IMR-90 (cell line): ENCODE results near the gene WIPF2. TPM values are rescaled to one million over a fixed set of nuclear protein-coding genes. Genes with fewer than 3 reads are reported as not detected.

Experiments
- ATAC-seq: fragments of 200-7000 bp; cut with Tn5 transposase; 2 replicates; pipeline ENCODE4 v1.9.1; 2020; ENCODE audit warnings: low read depth, mild to moderate bottlenecking, moderate library complexity
- BruUV-seq: library from RNA; stranded (reverse); fragments of 400-500 nt; replicated peaks from 2 replicates; lab custom pipeline; 2021; lab: Mats Ljungman, UMichigan
- CTCF ChIA-PET: fragments of 300-600 bp; formaldehyde crosslinking; extraction: SDS; loops from one replicate; lab custom pipeline; 2021; ENCODE audit warnings: antibody characterized with exemption; lab: Yijun Ruan, JAX
- POLR2A ChIA-PET: fragments of 300-600 bp; sonication (Branson Sonifier 250); formaldehyde crosslinking; loops from one replicate; lab custom pipeline; 2022; ENCODE audit warnings: antibody characterized with exemption; ENCODE audit not compliant: unreplicated experiment; lab: Charles Lee
- DNase-seq: peaks from one replicate; pipeline ENCODE4 v3.0.0; 2013
- H2AFZ ChIP-seq: replicated peaks from 2 replicates; pipeline ENCODE3; 2013; ENCODE audit warnings: low read length, mild to moderate bottlenecking; ENCODE audit not compliant: poor library complexity
- H2AK5ac ChIP-seq: 2 replicates; pipeline ENCODE4 v1.6.1; 2013; ENCODE audit warnings: low read depth, low read length, inconsistent platforms
- H2AK9ac ChIP-seq: replicated peaks from 2 replicates; pipeline ENCODE3; 2013; ENCODE audit warnings: mild to moderate bottlenecking, low read depth, low read length, moderate library complexity; ENCODE audit not compliant: poor library complexity
- H2BK120ac ChIP-seq: 2 replicates; pipeline ENCODE4 v1.6.1; 2013; ENCODE audit warnings: low read depth, low read length, inconsistent platforms
- H2BK15ac ChIP-seq: 3 replicates; pipeline ENCODE4 v1.6.1; 2013; ENCODE audit warnings: low read depth, low read length, inconsistent platforms
- H2BK20ac ChIP-seq: 2 replicates; pipeline ENCODE4 v1.6.1; 2013; ENCODE audit warnings: low read depth, mild to moderate bottlenecking, inconsistent platforms, low read length, moderate library complexity
- H2BK5ac ChIP-seq: 2 replicates; pipeline ENCODE4 v1.6.1; 2013; ENCODE audit warnings: mild to moderate bottlenecking, low read depth, low read length, inconsistent platforms; ENCODE audit not compliant: poor library complexity, severe bottlenecking
- H3K14ac ChIP-seq: replicated peaks from 2 replicates; pipeline ENCODE4 v1.6.1; 2013; ENCODE audit warnings: low read depth, low read length, inconsistent platforms
- H3K18ac ChIP-seq: 2 replicates; pipeline ENCODE4 v1.6.1; 2013; ENCODE audit warnings: low read depth, low read length, control low read depth
- H3K23ac ChIP-seq: 2 replicates; pipeline ENCODE4 v1.6.1; 2013; ENCODE audit warnings: low read depth, low read length, inconsistent platforms
- H3K27ac ChIP-seq: 2 replicates; pipeline ENCODE4 v1.5.1; 2013; ENCODE audit warnings: mild to moderate bottlenecking, control low read depth, low read length; ENCODE audit not compliant: insufficient read depth
- H3K27me3 ChIP-seq: 2 replicates; pipeline ENCODE4 v1.6.1; 2013; ENCODE audit warnings: low read length; ENCODE audit not compliant: control insufficient read depth, insufficient read depth
- H3K36me3 ChIP-seq: 2 replicates; pipeline ENCODE4 v1.6.1; 2013; ENCODE audit warnings: low read length, mixed read lengths; ENCODE audit not compliant: control insufficient read depth, insufficient read depth
- H3K4ac ChIP-seq: 2 replicates; pipeline ENCODE4 v1.6.1; 2013; ENCODE audit warnings: low read depth, low read length, inconsistent platforms
- H3K4me1 ChIP-seq: 2 replicates; pipeline ENCODE4 v1.6.1; 2013; ENCODE audit warnings: low read length, mixed read lengths; ENCODE audit not compliant: control insufficient read depth, insufficient read depth
- H3K4me2 ChIP-seq: 2 replicates; pipeline ENCODE4 v1.6.1; 2013; ENCODE audit warnings: low read depth, mild to moderate bottlenecking, control low read depth, low read length, moderate library complexity
- H3K4me3 ChIP-seq: 2 replicates; pipeline ENCODE4 v1.5.1; 2013; ENCODE audit warnings: low read depth, mild to moderate bottlenecking, control low read depth, low read length, moderate library complexity; ENCODE audit not compliant: insufficient read depth
- H3K56ac ChIP-seq: 2 replicates; pipeline ENCODE4 v1.6.1; 2013; ENCODE audit warnings: low read length, inconsistent platforms; ENCODE audit not compliant: insufficient read depth; ENCODE audit errors: extremely low read depth
- H3K79me1 ChIP-seq, 2 experiments: 2 replicates each; pipeline ENCODE4 v1.6.1; 2013; ENCODE audit warnings: low read length in 2 of 2, inconsistent platforms in 1 of 2, low read depth in 1 of 2
- H3K9ac ChIP-seq: 2 replicates; pipeline ENCODE4 v1.6.1; 2013; ENCODE audit warnings: low read depth, low read length, control low read depth
- H3K9me1 ChIP-seq: 2 replicates; pipeline ENCODE4 v1.6.1; 2013; ENCODE audit warnings: low read length, inconsistent platforms; ENCODE audit not compliant: insufficient read depth
- H3K9me3 ChIP-seq: 2 replicates; pipeline ENCODE4 v1.6.1; 2013; ENCODE audit warnings: low read length; ENCODE audit not compliant: control insufficient read depth, insufficient read depth
- H4K20me1 ChIP-seq: 2 replicates; pipeline ENCODE4 v1.6.1; 2013; ENCODE audit warnings: low read length, inconsistent platforms; ENCODE audit not compliant: insufficient read depth
- H4K5ac ChIP-seq: 2 replicates; pipeline ENCODE4 v1.6.1; 2013; ENCODE audit warnings: mild to moderate bottlenecking, low read depth, low read length, control low read depth
- H4K8ac ChIP-seq, 2 experiments: 2 replicates each; pipeline ENCODE4 v1.6.1; 2013; ENCODE audit warnings: low read depth in 2 of 2, low read length in 2 of 2, control low read depth in 1 of 2, inconsistent platforms in 1 of 2
- H4K91ac ChIP-seq: 2 replicates; pipeline ENCODE4 v1.6.1; 2013; ENCODE audit warnings: low read depth, low read length, inconsistent platforms; ENCODE audit not compliant: insufficient read depth
- BHLHE40 ChIP-seq: fragments of 150-350 bp; IDR thresholded peaks from 2 replicates; pipeline ENCODE4 v1.6.1; 2016; ENCODE audit warnings: mild to moderate bottlenecking, low read depth, low read length
- MAFK ChIP-seq: IDR thresholded peaks from 2 replicates; pipeline ENCODE4 v1.6.1; 2012; ENCODE audit warnings: low read depth, low read length, improper control_type of control experiment
- MAZ ChIP-seq: IDR thresholded peaks from 2 replicates; pipeline ENCODE4 v1.6.1; 2012; ENCODE audit warnings: low read depth, mild to moderate bottlenecking, low read length, improper control_type of control experiment, moderate library complexity, borderline replicate concordance
- POLR2A ChIP-seq: IDR thresholded peaks from 2 replicates; pipeline ENCODE4 v1.6.1; 2012; ENCODE audit warnings: mild to moderate bottlenecking, low read depth, low read length
- SMC3 ChIP-seq: fragments of 150-350 bp; IDR thresholded peaks from 2 replicates; pipeline ENCODE4 v1.6.1; 2016; ENCODE audit warnings: low read depth, mild to moderate bottlenecking, antibody characterized with exemption, low read length, moderate library complexity
- WGBS, 2 experiments: methylation state at CpG; one replicate each; pipeline versions ENCODE4 v1.1.5 to v1.1.7; 2013; ENCODE audit warnings: missing lambda C conversion rate in 2 of 2; ENCODE audit not compliant: insufficient read length in 1 of 2; ENCODE audit errors: extremely low coverage in 2 of 2; 5-methylcytosine and 5-hydroxymethylcytosine counted together
- dilution Hi-C: fragments of 300-500 bp; cut with HindIII; formaldehyde crosslinking; loops from one replicate; pipeline ENCODE4 v1.14.3; 2018; ENCODE audit warnings: low sequenced_read_pairs; ENCODE audit not compliant: unreplicated experiment
- in situ Hi-C: fragments of 300-500 bp; cut with MboI; formaldehyde crosslinking; loops from 3 replicates; pipeline ENCODE4 v1.14.3; 2019; ENCODE audit warnings: low sequenced_read_pairs, inconsistent platforms, mixed read lengths
- intact Hi-C: fragments of 100-400 bp; cut with micrococcal nuclease; formaldehyde crosslinking; loops from 2 replicates; pipeline ENCODE4 v1.10.0; 2022
- polyA plus RNA-seq, 3 experiments: library from polyadenylated mRNA; depleted of rRNA; stranded (reverse); fragments of >200 nt; gene quantifications; 2 replicates each; pipeline ENCODE4 v1.2.3, GENCODE V29; 2012; ENCODE audit warnings: low replicate concordance in 1 of 3
- total RNA-seq: library from RNA; depleted of rRNA; stranded (reverse); fragments of >200 nt; gene quantifications from 2 replicates; pipeline ENCODE4 v1.2.3, GENCODE V29; 2012

WIPF2 gene
- total and polyA plus RNA-seq, 2 of the 4 experiments (the other 2 are of a cell fraction), result 2.0 to 8.9 TPM

DNA sequence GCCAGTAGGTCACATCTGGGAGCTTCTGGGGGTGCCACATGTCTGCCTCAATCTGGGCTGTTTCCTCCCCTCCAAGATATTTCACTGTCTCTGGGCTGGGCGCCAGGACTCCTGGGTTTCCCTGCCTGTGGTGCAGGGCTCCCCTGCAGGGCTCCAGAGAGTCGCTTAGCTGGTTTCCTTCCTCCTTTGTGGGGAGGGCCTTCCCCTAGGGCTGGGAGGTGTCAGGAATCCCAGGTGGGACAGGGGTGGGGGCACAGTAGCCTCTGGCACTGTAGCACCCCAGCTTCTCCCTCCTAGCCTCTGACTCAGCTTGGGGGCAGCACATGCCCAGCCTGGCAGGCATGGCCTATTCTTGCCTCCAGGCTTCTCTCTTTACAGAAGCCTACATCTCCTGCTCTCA, 92.5 kb downstream of the WIPF2 start:
- H2AFZ ChIP-seq, result no peak overlapping the region
- no peak overlapping the region for H3K14ac ChIP-seq
- in situ Hi-C loops, result no loop called here
- H2AK5ac ChIP-seq, result peak overlapping the region; percentile 58; the same call in 1 of the 2 replicates
- ATAC-seq (no peak; the same call in 1 of the 2 replicates), DNase-seq (no peak)
- peak overlapping the region; percentile 61; the same call in 1 of the 2 replicates for H4K91ac ChIP-seq
- no peak overlapping the region for H3K56ac ChIP-seq
- H3K27ac ChIP-seq, result no peak overlapping the region
- peak overlapping the region; percentile 80; the same call in 1 of the 2 replicates for H2BK20ac ChIP-seq
- no peak overlapping the region for H3K9ac ChIP-seq
- BruUV-seq, result no TSS peak
- no peaks in the 10 kb centered on the region; the same call in 1 of the 2 replicates for H4K20me1 ChIP-seq
- H3K4me1 ChIP-seq, result peaks cover 72% of the 10 kb centered on the region
- no peak for TF ChIP-seq MAZ
- TF ChIP-seq POLR2A, result no peak
- no peak for TF ChIP-seq BHLHE40
- no peak for TF ChIP-seq MAFK
- TF ChIP-seq SMC3, result no peak
- no peaks in the 10 kb centered on the region for H3K9me3 ChIP-seq
- ChIA-PET POLR2A (no interaction called here), CTCF (no interaction called here)
- H3K79me1 ChIP-seq, result peaks cover 0 to 28% of the 10 kb centered on the region in 2 experiments; a peak in 2 of 4 replicates
- no peak overlapping the region for H3K4me2 ChIP-seq
- H3K9me1 ChIP-seq, result peaks cover 40% of the 10 kb centered on the region
- dilution Hi-C loops, result no loop called here
- no peaks in the 10 kb centered on the region for H3K36me3 ChIP-seq
- H3K23ac ChIP-seq, result peak overlapping the region; percentile 28; the same call in 1 of the 2 replicates
- H4K5ac ChIP-seq, result peak overlapping the region; percentile 42; the same call in 1 of the 2 replicates
- no peak overlapping the region for H2BK5ac ChIP-seq
- no CpG with 5 or more reads among the region's 2 CpGs for WGBS, 2 experiments
- H3K4me3 ChIP-seq, result no peak overlapping the region
- H3K4ac ChIP-seq, result peak overlapping the region; percentile 89; the same call in 1 of the 2 replicates
- H2BK15ac ChIP-seq, result no peak overlapping the region
- H4K8ac ChIP-seq, result peak overlapping the region in 1 of 2 experiments; percentile 2; a peak in 2 of 4 replicates
- H3K27me3 ChIP-seq, result no peaks in the 10 kb centered on the region
- H2BK120ac ChIP-seq, result peak overlapping the region; percentile 69; the same call in 1 of the 2 replicates
- intact Hi-C loops, result no loop called here
- H3K18ac ChIP-seq, result peak overlapping the region; percentile 38; the same call in 1 of the 2 replicates
- peak overlapping the region; percentile 55 for H2AK9ac ChIP-seq
